ENCODE measurements around the gene IRF5. TPM values are rescaled to one million over a fixed set of nuclear protein-coding genes. Genes with fewer than 3 reads are reported as not detected.
"Not testable (repeated sequence)": the region's sequence is repeated elsewhere in the genome, so short reads cannot be mapped to it uniquely, and the experiment has no call there.

The IRF5 gene
- polyA plus RNA-seq, 1 experiment, result 0.36 TPM

DNA sequence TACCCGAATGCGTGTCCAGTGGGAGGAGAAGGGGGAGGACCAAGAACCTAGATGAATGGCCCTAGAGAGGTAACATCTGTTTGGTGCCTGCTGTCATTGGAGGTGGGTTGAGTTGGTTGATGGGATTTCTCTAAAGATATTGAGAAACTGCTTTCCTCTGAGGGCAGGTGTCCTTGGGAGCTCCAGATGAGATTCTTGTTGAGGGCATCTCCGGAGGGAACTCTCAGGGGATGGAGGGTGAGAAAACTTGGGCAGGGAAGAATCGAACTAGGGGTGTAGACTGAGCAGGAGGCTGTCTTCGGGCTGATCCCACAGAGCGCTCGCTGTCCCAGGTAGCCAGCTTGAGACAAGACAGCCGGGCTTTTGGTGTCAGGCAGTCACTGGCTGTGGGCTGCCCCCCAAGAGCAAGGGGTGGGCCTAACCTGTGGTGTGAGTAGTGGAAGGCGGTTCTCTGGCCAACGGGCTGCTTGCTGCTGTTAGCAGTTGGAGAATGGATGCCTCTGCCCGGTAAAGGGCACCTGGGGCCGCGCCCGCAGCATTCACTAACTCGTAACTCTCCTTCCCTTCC lies 3.7 kb downstream of the IRF5 start:
- peaks cover 23% of the 10 kb centered on the region for H3K27me3 ChIP-seq (ENCODE audit: control insufficient read depth, insufficient read depth, low read length)

DNA sequence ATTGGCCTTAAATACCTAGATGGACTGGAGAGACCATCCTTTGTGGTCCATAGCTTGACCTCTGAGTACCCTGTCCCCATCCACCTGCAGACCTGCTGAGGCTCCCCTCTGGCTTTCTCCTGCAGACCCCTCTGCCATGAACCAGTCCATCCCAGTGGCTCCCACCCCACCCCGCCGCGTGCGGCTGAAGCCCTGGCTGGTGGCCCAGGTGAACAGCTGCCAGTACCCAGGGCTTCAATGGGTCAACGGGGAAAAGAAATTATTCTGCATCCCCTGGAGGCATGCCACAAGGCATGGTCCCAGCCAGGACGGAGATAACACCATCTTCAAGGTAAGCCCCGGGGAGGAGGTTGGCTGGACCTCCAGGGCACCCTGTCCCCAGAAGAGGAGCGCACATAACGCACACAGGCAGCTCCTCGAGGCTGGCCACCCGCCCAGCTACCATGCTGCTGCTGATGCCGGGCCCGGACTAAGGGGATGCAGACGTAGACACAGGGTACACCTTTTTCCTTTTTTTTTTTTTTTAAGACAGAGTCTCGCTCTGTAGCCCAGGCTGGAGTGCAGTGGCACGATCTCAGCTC lies 4.3 kb downstream of the IRF5 start:
- no peak overlapping the region for H3K4me3 ChIP-seq (ENCODE audit: low read depth, low read length)
- H3K36me3 ChIP-seq (ENCODE audit: control insufficient read depth, insufficient read depth, low read length), result no peaks in the 10 kb centered on the region
- POLR2A ChIA-PET, result no interaction called here
- CTCF ChIA-PET, result no interaction called here
- H3K27me3 ChIP-seq (ENCODE audit: control insufficient read depth, insufficient read depth, low read length), result peaks cover 23% of the 10 kb centered on the region
- no peak for DNase-seq (ENCODE audit: low read depth)
- TF ChIP-seq, protein P1, sequence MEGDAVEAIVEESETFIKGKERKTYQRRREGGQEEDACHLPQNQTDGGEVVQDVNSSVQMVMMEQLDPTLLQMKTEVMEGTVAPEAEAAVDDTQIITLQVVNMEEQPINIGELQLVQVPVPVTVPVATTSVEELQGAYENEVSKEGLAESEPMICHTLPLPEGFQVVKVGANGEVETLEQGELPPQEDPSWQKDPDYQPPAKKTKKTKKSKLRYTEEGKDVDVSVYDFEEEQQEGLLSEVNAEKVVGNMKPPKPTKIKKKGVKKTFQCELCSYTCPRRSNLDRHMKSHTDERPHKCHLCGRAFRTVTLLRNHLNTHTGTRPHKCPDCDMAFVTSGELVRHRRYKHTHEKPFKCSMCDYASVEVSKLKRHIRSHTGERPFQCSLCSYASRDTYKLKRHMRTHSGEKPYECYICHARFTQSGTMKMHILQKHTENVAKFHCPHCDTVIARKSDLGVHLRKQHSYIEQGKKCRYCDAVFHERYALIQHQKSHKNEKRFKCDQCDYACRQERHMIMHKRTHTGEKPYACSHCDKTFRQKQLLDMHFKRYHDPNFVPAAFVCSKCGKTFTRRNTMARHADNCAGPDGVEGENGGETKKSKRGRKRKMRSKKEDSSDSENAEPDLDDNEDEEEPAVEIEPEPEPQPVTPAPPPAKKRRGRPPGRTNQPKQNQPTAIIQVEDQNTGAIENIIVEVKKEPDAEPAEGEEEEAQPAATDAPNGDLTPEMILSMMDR (IDR thresholded peaks at IDR 0.05; ENCODE audit: insufficient read depth, low read depth, low read length), result no peak

More for the DNA sequence above, 3.7 kb downstream of the IRF5 start:
- Histone ChIP-seq H3K36me3 (ENCODE audit: control insufficient read depth, insufficient read depth, low read length) (no peaks in the 10 kb centered on the region), H3K4me3 (ENCODE audit: low read depth, low read length) (no peak overlapping the region)
- POLR2A ChIA-PET, result interaction anchor here (0.6 kb wide), 1 partner anchor 113 kb away, joined by 3 read pairs; no protein-coding TSS in a partner anchor
- CTCF ChIA-PET, result no interaction called here
- TF ChIP-seq, protein P1 (IDR thresholded peaks at IDR 0.05; ENCODE audit: insufficient read depth, low read depth, low read length), result no peak
- no peak for DNase-seq (ENCODE audit: low read depth)

DNA sequence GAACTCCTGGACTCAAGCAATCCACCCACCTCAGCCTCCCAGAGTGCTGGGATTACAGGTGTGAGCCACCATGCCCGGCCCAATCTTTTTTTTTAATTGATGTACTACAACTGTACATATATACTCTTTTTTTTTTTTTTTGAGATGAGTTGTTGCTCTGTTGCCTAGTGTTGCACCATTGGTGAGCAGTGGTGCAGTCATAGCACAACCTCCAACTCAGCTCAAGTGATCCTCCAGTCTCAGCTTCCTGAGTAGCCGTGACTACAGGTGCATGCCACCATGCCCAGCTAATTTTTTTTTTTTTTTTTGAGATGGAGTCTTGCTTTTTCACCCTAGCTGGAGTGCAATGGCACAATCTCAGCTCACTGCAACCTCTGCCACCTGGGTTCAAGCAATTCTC lies 5.5 kb downstream of the IRF5 start:
- H3K36me3 ChIP-seq (ENCODE audit: control insufficient read depth, insufficient read depth, low read length); H3K4me3 ChIP-seq (ENCODE audit: low read depth, low read length); POLR2A ChIA-PET; DNase-seq (ENCODE audit: low read depth): not testable (repeated sequence)
- CTCF ChIA-PET, result interaction anchor here (0.7 kb wide), 1 partner anchor 36 kb away, joined by 3 read pairs; no protein-coding TSS in a partner anchor
- H3K27me3 ChIP-seq (ENCODE audit: control insufficient read depth, insufficient read depth, low read length), result peaks cover 18% of the 10 kb centered on the region

DNA sequence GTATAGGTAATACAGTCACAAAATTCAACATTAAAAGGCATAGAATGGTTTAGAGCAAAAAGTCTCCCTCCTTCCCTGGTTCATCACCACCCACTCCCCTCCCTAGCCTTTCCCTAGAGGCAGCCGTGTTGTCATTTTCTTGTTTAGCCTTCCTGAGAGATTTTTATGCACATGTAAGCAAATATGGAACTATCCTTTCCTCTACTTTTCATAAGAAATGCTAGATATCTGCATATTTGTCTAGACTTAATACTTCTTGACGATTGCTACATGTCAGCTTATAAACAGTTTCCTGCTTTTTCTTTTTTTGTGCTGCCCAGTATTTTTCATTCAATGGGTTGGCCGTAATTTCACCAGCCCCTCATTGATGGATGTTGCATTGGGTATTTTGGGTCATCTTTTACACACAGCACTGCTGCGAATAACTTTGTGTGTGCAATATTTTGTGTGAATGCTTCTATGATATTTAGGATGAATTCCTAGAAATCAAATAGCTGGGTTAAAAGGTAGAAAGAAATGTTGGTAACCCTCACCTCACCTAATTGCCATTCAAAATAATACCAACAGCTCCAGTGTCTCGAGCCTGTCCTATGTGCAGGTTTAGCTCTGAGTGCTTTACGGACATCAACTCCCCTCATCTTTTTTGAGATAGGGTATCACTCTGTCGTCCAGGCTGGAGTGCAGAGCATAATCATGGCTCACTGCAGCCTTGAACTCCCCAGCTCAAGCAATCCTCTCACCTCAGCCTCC lies 6.9 kb downstream of the IRF5 start:
- TF ChIP-seq, protein P1 (IDR thresholded peaks at IDR 0.05; ENCODE audit: insufficient read depth, low read depth, low read length), result no peak
- Histone ChIP-seq H3K36me3 (ENCODE audit: control insufficient read depth, insufficient read depth, low read length) (no peaks in the 10 kb centered on the region), H3K4me3 (ENCODE audit: low read depth, low read length) (no peak overlapping the region), H3K27me3 (ENCODE audit: control insufficient read depth, insufficient read depth, low read length) (peaks cover 10% of the 10 kb centered on the region; the same call in 1 of the 2 replicates)
- no peak for DNase-seq (ENCODE audit: low read depth)
- CTCF ChIA-PET, result interaction anchor here (0.6 kb wide), 1 partner anchor 23 kb away, joined by 3 read pairs; no protein-coding TSS in a partner anchor
- POLR2A ChIA-PET, result no interaction called here

DNA sequence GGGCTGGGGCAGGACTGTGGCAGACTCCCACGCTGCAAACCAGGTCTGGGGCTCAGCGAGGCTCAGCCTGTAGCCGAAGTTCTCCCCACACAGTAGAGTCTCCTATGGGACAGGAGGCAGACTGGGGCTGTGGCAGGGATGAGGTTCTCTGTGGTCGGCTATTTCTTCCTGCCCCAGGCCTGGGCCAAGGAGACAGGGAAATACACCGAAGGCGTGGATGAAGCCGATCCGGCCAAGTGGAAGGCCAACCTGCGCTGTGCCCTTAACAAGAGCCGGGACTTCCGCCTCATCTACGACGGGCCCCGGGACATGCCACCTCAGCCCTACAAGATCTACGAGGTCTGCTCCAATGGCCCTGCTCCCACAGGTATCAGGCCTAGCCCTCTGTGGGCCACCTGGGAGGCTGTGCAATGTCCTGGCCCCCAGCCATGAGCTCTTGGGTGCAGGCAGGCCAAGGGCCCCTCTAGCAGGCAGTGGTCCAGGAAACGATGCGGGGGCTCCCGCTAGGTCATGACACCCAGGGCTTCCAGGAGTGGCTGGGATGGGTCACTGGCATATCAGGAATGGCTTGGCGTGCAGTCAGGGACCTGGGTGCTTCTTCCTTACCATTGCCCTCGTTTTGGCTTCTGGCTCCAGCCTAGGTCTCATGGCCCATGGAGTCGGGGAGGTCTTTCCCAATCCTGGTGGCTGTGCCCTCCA lies 8.1 kb downstream of the IRF5 start:
- TF ChIP-seq, protein P1 (IDR thresholded peaks at IDR 0.05; ENCODE audit: insufficient read depth, low read depth, low read length), result no peak
- CTCF ChIA-PET, result no interaction called here
- no peak overlapping the region for H3K4me3 ChIP-seq (ENCODE audit: low read depth, low read length)

More for the DNA sequence above, 8.1 kb downstream of the IRF5 start:
- POLR2A ChIA-PET, result no interaction called here
- H3K27me3 ChIP-seq (ENCODE audit: control insufficient read depth, insufficient read depth, low read length), result 0 out of 2 replicates have a peak, but pooled peaks cover 4% of the 10 kb centered on the region
- DNase-seq (ENCODE audit: low read depth), result no peak
- no peaks in the 10 kb centered on the region for H3K36me3 ChIP-seq (ENCODE audit: control insufficient read depth, insufficient read depth, low read length)

Measured in BJ (cell line).